Mesodermal cell (in vitro differentiated cells): Measurements from ENCODE around the gene BTG4.

Experiments used
- H3K27ac ChIP-seq: 2 replicates; pipeline ENCODE4 v1.7.0; 2013; ENCODE audit warnings: mild to moderate bottlenecking, low read depth, low read length, moderate library complexity; ENCODE audit not compliant: severe bottlenecking
- H3K36me3 ChIP-seq: 2 replicates; pipeline ENCODE4 v1.7.1; 2013; ENCODE audit warnings: mild to moderate bottlenecking, low read length, moderate library complexity; ENCODE audit not compliant: control insufficient read depth, insufficient read depth
- H3K4me1 ChIP-seq: one replicate; pipeline ENCODE4 v1.7.1; 2013; ENCODE audit warnings: mild to moderate bottlenecking, low read length; ENCODE audit not compliant: insufficient read depth, control insufficient read depth, poor library complexity, severe bottlenecking
- H3K4me3 ChIP-seq: 2 replicates; pipeline ENCODE4 v1.7.0; 2013; ENCODE audit warnings: low read length, control low read depth, mild to moderate bottlenecking; ENCODE audit not compliant: insufficient read depth, poor library complexity, severe bottlenecking; ENCODE audit errors: extremely low read depth
- H3K9me3 ChIP-seq: 2 replicates; pipeline ENCODE4 v1.7.1; 2013; ENCODE audit warnings: mild to moderate bottlenecking, low read length, moderate library complexity; ENCODE audit not compliant: control insufficient read depth
- WGBS, 2 experiments: methylation state at CpG; one replicate each; pipeline ENCODE4 v1.1.5; 2013; ENCODE audit warnings: missing lambda C conversion rate in 2 of 2; ENCODE audit not compliant: insufficient coverage in 2 of 2; 5-methylcytosine and 5-hydroxymethylcytosine counted together

BTG4 gene

GRCh38 chr11:111535281-111535680 is 23.1 kb upstream of the BTG4 start:
- no peaks in the 10 kb centered on the region for H3K36me3 ChIP-seq
- H3K9me3 ChIP-seq, result peaks cover 8% of the 10 kb centered on the region
- 93 to 94% methylated on average over 5 to 6 of the region's 6 CpGs for WGBS, 2 experiments
- no peak overlapping the region for H3K27ac ChIP-seq
- peaks cover 20% of the 10 kb centered on the region for H3K4me1 ChIP-seq
- no peak overlapping the region for H3K4me3 ChIP-seq

GRCh38 chr11:111532365-111532709 is 20.2 kb upstream of the BTG4 start:
- H3K27ac ChIP-seq, result no peak overlapping the region
- WGBS, 2 experiments, result 80 to 100% methylated on average over 3 to 5 of the region's 5 CpGs
- no peaks in the 10 kb centered on the region for H3K36me3 ChIP-seq
- peaks cover 18% of the 10 kb centered on the region for H3K4me1 ChIP-seq
- H3K9me3 ChIP-seq, result no peaks in the 10 kb centered on the region
- no peak overlapping the region for H3K4me3 ChIP-seq

- Histone ChIP-seq H3K4me1 (peaks cover 18% of the 10 kb centered on the region), H3K9me3 (no peaks in the 10 kb centered on the region), H3K27ac (no peak overlapping the region), H3K4me3 (no peak overlapping the region), H3K36me3 (no peaks in the 10 kb centered on the region)
- WGBS, 2 experiments, result 85 to 90% methylated on average over 5 to 8 of the region's 9 CpGs
Measured at GRCh38 chr11:111531687-111532364, 19.6 kb upstream of the BTG4 start.

GRCh38 chr11:111531136-111531535 is 18.9 kb upstream of the BTG4 start:
- Histone ChIP-seq H3K9me3 (no peaks in the 10 kb centered on the region), H3K4me1 (peaks cover 20% of the 10 kb centered on the region)

GRCh38 chr11:111530091-111530490 is 17.9 kb upstream of the BTG4 start:
- peak overlapping the region; percentile 16 for H3K27ac ChIP-seq

More at GRCh38 chr11:111531136-111531535, 18.9 kb upstream of the BTG4 start:
- H3K36me3 ChIP-seq, result no peaks in the 10 kb centered on the region
- no peak overlapping the region for H3K4me3 ChIP-seq
- no peak overlapping the region for H3K27ac ChIP-seq

GRCh38 chr11:111528557-111528956 is 16.4 kb upstream of the BTG4 start:
- Histone ChIP-seq H3K36me3 (no peaks in the 10 kb centered on the region), H3K4me3 (no peak overlapping the region), H3K27ac (no peak overlapping the region), H3K4me1 (peaks cover 26% of the 10 kb centered on the region), H3K9me3 (no peaks in the 10 kb centered on the region)
- 86% methylated on average over 1 of the region's 1 CpG; no CpG with 5 or more reads in 1 of the 2 experiments for WGBS, 2 experiments

More at GRCh38 chr11:111530091-111530490, 17.9 kb upstream of the BTG4 start:
- WGBS, 2 experiments, result no CpG with 5 or more reads among the region's 3 CpGs
- Histone ChIP-seq H3K36me3 (no peaks in the 10 kb centered on the region), H3K4me1 (peaks cover 22% of the 10 kb centered on the region), H3K9me3 (no peaks in the 10 kb centered on the region), H3K4me3 (no peak overlapping the region)

GRCh38 chr11:111527279-111527678 is 15.1 kb upstream of the BTG4 start:
- Histone ChIP-seq H3K27ac (no peak overlapping the region), H3K36me3 (no peaks in the 10 kb centered on the region), H3K4me1 (peaks cover 26% of the 10 kb centered on the region), H3K9me3 (no peaks in the 10 kb centered on the region), H3K4me3 (no peak overlapping the region)
- no CpG with 5 or more reads among the region's 1 CpG for WGBS, 2 experiments

- Histone ChIP-seq H3K27ac (no peak overlapping the region), H3K36me3 (no peaks in the 10 kb centered on the region)
- WGBS, 2 experiments, result 100% methylated on average over 1 of the region's 1 CpG; no CpG with 5 or more reads in 1 of the 2 experiments
Measured at GRCh38 chr11:111526501-111526900, 14.3 kb upstream of the BTG4 start.

GRCh38 chr11:111525456-111525855 is 13.3 kb upstream of the BTG4 start:
- H3K4me3 ChIP-seq, result no peak overlapping the region
- WGBS, 2 experiments, result 80 to 100% methylated on average over 1 of the region's 1 CpG
- H3K36me3 ChIP-seq, result no peaks in the 10 kb centered on the region
- no peaks in the 10 kb centered on the region for H3K9me3 ChIP-seq
- H3K27ac ChIP-seq, result no peak overlapping the region
- peaks cover 28% of the 10 kb centered on the region for H3K4me1 ChIP-seq

More at GRCh38 chr11:111526501-111526900, 14.3 kb upstream of the BTG4 start:
- Histone ChIP-seq H3K4me3 (no peak overlapping the region), H3K4me1 (peaks cover 23% of the 10 kb centered on the region), H3K9me3 (no peaks in the 10 kb centered on the region)

- no peak overlapping the region for H3K4me3 ChIP-seq
- H3K9me3 ChIP-seq, result no peaks in the 10 kb centered on the region
- peaks cover 30% of the 10 kb centered on the region for H3K4me1 ChIP-seq
- no peaks in the 10 kb centered on the region for H3K36me3 ChIP-seq
- H3K27ac ChIP-seq, result no peak overlapping the region
- whole genome bisulfite sequencing, 2 experiments, result 100% methylated on average over 1 of the region's 1 CpG; no CpG with 5 or more reads in 1 of the 2 experiments
Measured at GRCh38 chr11:111524056-111524455, 11.9 kb upstream of the BTG4 start.

GRCh38 chr11:111523343-111523742 is 11.2 kb upstream of the BTG4 start:
- WGBS, 2 experiments, result 100% methylated on average over 1 of the region's 2 CpGs
- Histone ChIP-seq H3K27ac (no peak overlapping the region), H3K36me3 (no peaks in the 10 kb centered on the region), H3K4me3 (no peak overlapping the region), H3K9me3 (no peaks in the 10 kb centered on the region), H3K4me1 (peaks cover 27% of the 10 kb centered on the region)
